WTC11 (cell line): ENCODE measurements around the gene SH3GL2. TPM values are rescaled to one million over a fixed set of nuclear protein-coding genes. Genes with fewer than 3 reads are reported as not detected.

Experiments used
- ATAC-seq: fragments of 200-7000 bp; cut with Tn5 transposase; 2 replicates; pipeline ENCODE4 v1.10.0; 2021; ENCODE audit warnings: mild to moderate bottlenecking, moderate library complexity
- CTCF ChIA-PET: fragments of 300-600 bp; sonication (Branson Sonifier 250); formaldehyde crosslinking; loops from one replicate; lab custom pipeline; 2021; ENCODE audit warnings: antibody characterized with exemption; lab: Charles Lee
- POLR2A ChIA-PET: fragments of 350-600 bp; sonication (Branson Sonifier 250); formaldehyde crosslinking; loops from one replicate; lab custom pipeline; 2021; ENCODE audit warnings: antibody characterized with exemption; lab: Charles Lee
- DNase-seq: peaks from one replicate; pipeline ENCODE4 v3.0.0; 2021; ENCODE audit warnings: low spot score
- H3K27ac Mint-ChIP-seq: 2 replicates; pipeline ENCODE4 v1.8.0; 2021; ENCODE audit warnings: mixed read lengths
- H3K27me3 Mint-ChIP-seq: 2 replicates; pipeline ENCODE4 v1.8.0; 2021; ENCODE audit warnings: low read depth, mild to moderate bottlenecking, moderate library complexity, mixed read lengths
- H3K36me3 Mint-ChIP-seq: 2 replicates; pipeline ENCODE4 v1.8.0; 2021; ENCODE audit warnings: mixed read lengths
- H3K4me1 Mint-ChIP-seq: 2 replicates; pipeline ENCODE4 v1.8.0; 2022; ENCODE audit warnings: mixed read lengths
- H3K4me3 Mint-ChIP-seq: 2 replicates; pipeline ENCODE4 v1.8.0; 2021; ENCODE audit warnings: mild to moderate bottlenecking, moderate library complexity, mixed read lengths
- H3K9me3 Mint-ChIP-seq: 2 replicates; pipeline ENCODE4 v1.8.0; 2021; ENCODE audit warnings: mixed read lengths
- ARID4B ChIP-seq: sonication (generic); formaldehyde crosslinking; IDR thresholded peaks from 2 replicates; pipeline ENCODE4 v1.8.0; 2023; ENCODE audit warnings: missing genetic modification reagents, mild to moderate bottlenecking, borderline replicate concordance
- CDX4 ChIP-seq: fragments of 250-450 bp; sonication (Bioruptor Pico); IDR thresholded peaks from 2 replicates; pipeline ENCODE4 v1.9.0; 2021; ENCODE audit warnings: moderate library complexity, mild to moderate bottlenecking, inconsistent platforms, borderline replicate concordance
- CTCF ChIP-seq: fragments of 200-600 bp; IDR thresholded peaks from 2 replicates; pipeline ENCODE4 v1.8.0; 2022; ENCODE audit warnings: antibody characterized with exemption
- E2F1 ChIP-seq: sonication (generic); formaldehyde crosslinking; IDR thresholded peaks from 2 replicates; pipeline ENCODE4 v1.8.0; 2022; ENCODE audit warnings: mild to moderate bottlenecking, missing genetic modification reagents
- ELF4 ChIP-seq: sonication (generic); formaldehyde crosslinking; IDR thresholded peaks from 2 replicates; pipeline ENCODE4 v1.8.1; 2022; ENCODE audit warnings: low read depth, mild to moderate bottlenecking, moderate library complexity, missing genetic modification reagents
- ERG ChIP-seq: fragments of 250-450 bp; sonication (Bioruptor Pico); IDR thresholded peaks from 2 replicates; pipeline ENCODE4 v1.8.0; 2021; ENCODE audit warnings: mild to moderate bottlenecking
- GTF2I ChIP-seq: fragments of 250-450 bp; sonication (Bioruptor Pico); conservative IDR thresholded peaks from 2 replicates; pipeline ENCODE4 v1.4.0; 2021; ENCODE audit warnings: mild to moderate bottlenecking
- MLX ChIP-seq: sonication (generic); formaldehyde crosslinking; IDR thresholded peaks from 2 replicates; pipeline ENCODE4 v1.8.1; 2023; ENCODE audit warnings: mild to moderate bottlenecking, missing genetic modification reagents, moderate library complexity
- SP1 ChIP-seq: sonication (generic); formaldehyde crosslinking; conservative IDR thresholded peaks from 2 replicates; pipeline ENCODE4 v1.8.1; 2022; ENCODE audit warnings: missing genetic modification reagents
- STAT6 ChIP-seq: sonication (generic); formaldehyde crosslinking; conservative IDR thresholded peaks from 2 replicates; pipeline ENCODE4 v1.8.1; 2023; ENCODE audit warnings: mild to moderate bottlenecking, low read depth, missing genetic modification reagents, moderate library complexity
- TP53 ChIP-seq: sonication (generic); formaldehyde crosslinking; IDR thresholded peaks from 2 replicates; pipeline ENCODE4 v1.8.1; 2023; ENCODE audit warnings: mild to moderate bottlenecking, missing genetic modification reagents
- USF2 ChIP-seq: sonication (generic); formaldehyde crosslinking; IDR thresholded peaks from 2 replicates; pipeline ENCODE4 v1.8.1; 2023; ENCODE audit warnings: mild to moderate bottlenecking, missing genetic modification reagents, moderate library complexity
- ZNF317 ChIP-seq: sonication (generic); formaldehyde crosslinking; IDR thresholded peaks from 2 replicates; pipeline ENCODE4 v1.8.1; 2023; ENCODE audit warnings: low read depth, mild to moderate bottlenecking, moderate library complexity, missing genetic modification reagents, borderline replicate concordance
- ZSCAN18 ChIP-seq: fragments of 250-450 bp; sonication (Bioruptor Pico); IDR thresholded peaks from 2 replicates; pipeline ENCODE4 v2.1.2; 2022; ENCODE audit warnings: mild to moderate bottlenecking, moderate library complexity
- total RNA-seq: library from RNA; stranded (reverse); gene quantifications from 3 replicates; pipeline ENCODE4 v1.2.3, GENCODE V29; 2021

Gene SH3GL2
- total RNA-seq, 1 experiment from 2014 or later, result 4.2 TPM

- TF ChIP-seq CDX4 (no peak), ELF4 (CRISPR knock-in tag) (0 out of 2 replicates have a peak, but pooled peaks have one; percentile 73)
These were observed at the start of gene SH3GL2 (continued) for GRCh38 chr9:17578911-17579793.

- ATAC-seq, result peak; percentile 65
- POLR2A ChIA-PET, result no interaction called here
- CTCF ChIA-PET, result interaction anchor here (0.7 to 2.4 kb wide), 6 partner anchors 11 to 280 kb away, joined by 3 to 11 read pairs (median 6); no protein-coding TSS in a partner anchor
- peak; percentile 52 for DNase-seq
- peaks cover 7% of the 10 kb centered on the region for H3K4me1 Mint-ChIP-seq
- no peaks in the 10 kb centered on the region for H3K27me3 Mint-ChIP-seq
- no peaks in the 10 kb centered on the region for H3K36me3 Mint-ChIP-seq
- H3K27ac Mint-ChIP-seq, result no peak overlapping the region
- no peak overlapping the region for H3K4me3 Mint-ChIP-seq
- TF ChIP-seq CTCF, result peak; percentile 78
- no peak for TF ChIP-seq STAT6 (CRISPR knock-in tag)
- TF ChIP-seq SP1 (CRISPR knock-in tag), result no peak
- H3K9me3 Mint-ChIP-seq, result no peaks in the 10 kb centered on the region
These were observed 47.1 kb upstream of the SH3GL2 start for GRCh38 chr9:17531642-17532254.

- Mint-ChIP-seq H3K36me3 (no peaks in the 10 kb centered on the region), H3K4me1 (peaks cover 8% of the 10 kb centered on the region), H3K27ac (no peak overlapping the region), H3K4me3 (no peak overlapping the region), H3K27me3 (no peaks in the 10 kb centered on the region), H3K9me3 (no peaks in the 10 kb centered on the region)
- ChIA-PET POLR2A (no interaction called here), CTCF (interaction anchor here (0.7 to 2.6 kb wide), 9 partner anchors 12 to 681 kb away, joined by 3 to 11 read pairs (median 4); no protein-coding TSS in a partner anchor)
- no peak for DNase-seq
- ATAC-seq, result no peak
- TF ChIP-seq MLX (CRISPR knock-in tag) (no peak), ARID4B (CRISPR knock-in tag) (no peak), USF2 (CRISPR knock-in tag) (no peak), ZNF317 (CRISPR knock-in tag) (no peak), ERG (CRISPR knock-in tag) (no peak), TP53 (CRISPR knock-in tag) (no peak), GTF2I (CRISPR knock-in tag) (no peak), E2F1 (CRISPR knock-in tag) (no peak), ZSCAN18 (CRISPR knock-in tag) (no peak)
These were observed 46.4 kb upstream of the SH3GL2 start for GRCh38 chr9:17532461-17532860.
